ENCODE measurements around the gene PCYOX1L.

The PCYOX1L gene

DNA sequence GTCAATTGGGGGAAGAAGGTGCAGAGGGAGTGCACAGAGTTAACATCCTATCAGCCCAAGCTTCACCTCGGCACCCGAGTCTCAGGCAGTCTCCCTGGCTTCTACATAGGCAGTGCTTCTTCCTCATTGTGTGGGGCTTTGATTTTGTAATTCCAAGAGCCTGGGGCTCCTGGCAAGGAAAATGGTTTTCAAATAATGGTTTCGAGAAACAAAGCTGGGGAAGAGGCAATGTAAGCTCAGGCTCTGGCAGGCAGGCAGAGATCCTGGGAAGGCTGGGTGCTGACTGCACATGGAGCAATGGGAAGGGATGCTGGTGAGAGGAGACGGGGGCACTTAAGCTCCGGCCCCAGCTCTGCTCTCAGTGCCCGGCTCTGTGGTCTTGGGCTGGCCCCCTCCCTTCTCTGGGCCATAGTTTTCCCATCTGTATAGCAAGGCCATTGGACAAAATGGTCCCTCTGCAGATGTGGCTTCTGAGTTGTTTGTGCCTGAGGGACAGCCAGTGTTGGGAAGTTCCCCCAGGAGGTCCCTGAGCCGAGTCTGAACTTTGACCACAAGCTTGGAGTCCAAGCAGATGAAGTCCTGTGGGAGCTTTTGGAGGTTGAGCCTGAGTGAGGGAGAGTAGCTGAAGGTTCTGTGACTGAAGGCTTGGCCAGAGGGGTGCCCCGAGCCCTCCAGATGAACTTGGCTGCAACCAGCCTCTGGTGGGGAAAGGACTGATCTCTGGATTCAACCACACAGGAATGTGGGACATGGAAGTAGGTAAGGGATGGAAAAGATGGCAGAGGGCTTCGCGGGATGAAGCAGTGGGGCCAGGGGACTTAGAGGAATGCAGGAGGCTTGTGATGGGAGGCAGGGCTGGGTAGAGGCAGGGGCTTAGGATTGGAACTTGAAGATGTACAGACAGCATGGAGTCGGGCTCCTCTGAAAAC, 49.7 kb downstream of the PCYOX1L start:
- ATAC-seq (ENCODE audit: low read depth) = no peak
- no peak overlapping the region for H3K4me3 ChIP-seq (ENCODE audit: severe bottlenecking)
- TF ChIP-seq, protein P1, sequence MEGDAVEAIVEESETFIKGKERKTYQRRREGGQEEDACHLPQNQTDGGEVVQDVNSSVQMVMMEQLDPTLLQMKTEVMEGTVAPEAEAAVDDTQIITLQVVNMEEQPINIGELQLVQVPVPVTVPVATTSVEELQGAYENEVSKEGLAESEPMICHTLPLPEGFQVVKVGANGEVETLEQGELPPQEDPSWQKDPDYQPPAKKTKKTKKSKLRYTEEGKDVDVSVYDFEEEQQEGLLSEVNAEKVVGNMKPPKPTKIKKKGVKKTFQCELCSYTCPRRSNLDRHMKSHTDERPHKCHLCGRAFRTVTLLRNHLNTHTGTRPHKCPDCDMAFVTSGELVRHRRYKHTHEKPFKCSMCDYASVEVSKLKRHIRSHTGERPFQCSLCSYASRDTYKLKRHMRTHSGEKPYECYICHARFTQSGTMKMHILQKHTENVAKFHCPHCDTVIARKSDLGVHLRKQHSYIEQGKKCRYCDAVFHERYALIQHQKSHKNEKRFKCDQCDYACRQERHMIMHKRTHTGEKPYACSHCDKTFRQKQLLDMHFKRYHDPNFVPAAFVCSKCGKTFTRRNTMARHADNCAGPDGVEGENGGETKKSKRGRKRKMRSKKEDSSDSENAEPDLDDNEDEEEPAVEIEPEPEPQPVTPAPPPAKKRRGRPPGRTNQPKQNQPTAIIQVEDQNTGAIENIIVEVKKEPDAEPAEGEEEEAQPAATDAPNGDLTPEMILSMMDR (IDR thresholded peaks at IDR 0.05; ENCODE audit: poor library complexity, severe bottlenecking) = no peak
- no peak for DNase-seq (ENCODE audit: low spot score)
- H3K9me3 ChIP-seq (ENCODE audit: severe bottlenecking) = no peaks in the 10 kb centered on the region
- no peaks in the 10 kb centered on the region for H3K27me3 ChIP-seq (ENCODE audit: insufficient read depth, poor library complexity, severe bottlenecking)
- H3K4me1 ChIP-seq (ENCODE audit: insufficient read depth, poor library complexity, severe bottlenecking) = no peaks in the 10 kb centered on the region
- no peak overlapping the region for H3K27ac ChIP-seq (ENCODE audit: poor library complexity, severe bottlenecking)
- no peaks in the 10 kb centered on the region for H3K36me3 ChIP-seq (ENCODE audit: low read depth)

DNA sequence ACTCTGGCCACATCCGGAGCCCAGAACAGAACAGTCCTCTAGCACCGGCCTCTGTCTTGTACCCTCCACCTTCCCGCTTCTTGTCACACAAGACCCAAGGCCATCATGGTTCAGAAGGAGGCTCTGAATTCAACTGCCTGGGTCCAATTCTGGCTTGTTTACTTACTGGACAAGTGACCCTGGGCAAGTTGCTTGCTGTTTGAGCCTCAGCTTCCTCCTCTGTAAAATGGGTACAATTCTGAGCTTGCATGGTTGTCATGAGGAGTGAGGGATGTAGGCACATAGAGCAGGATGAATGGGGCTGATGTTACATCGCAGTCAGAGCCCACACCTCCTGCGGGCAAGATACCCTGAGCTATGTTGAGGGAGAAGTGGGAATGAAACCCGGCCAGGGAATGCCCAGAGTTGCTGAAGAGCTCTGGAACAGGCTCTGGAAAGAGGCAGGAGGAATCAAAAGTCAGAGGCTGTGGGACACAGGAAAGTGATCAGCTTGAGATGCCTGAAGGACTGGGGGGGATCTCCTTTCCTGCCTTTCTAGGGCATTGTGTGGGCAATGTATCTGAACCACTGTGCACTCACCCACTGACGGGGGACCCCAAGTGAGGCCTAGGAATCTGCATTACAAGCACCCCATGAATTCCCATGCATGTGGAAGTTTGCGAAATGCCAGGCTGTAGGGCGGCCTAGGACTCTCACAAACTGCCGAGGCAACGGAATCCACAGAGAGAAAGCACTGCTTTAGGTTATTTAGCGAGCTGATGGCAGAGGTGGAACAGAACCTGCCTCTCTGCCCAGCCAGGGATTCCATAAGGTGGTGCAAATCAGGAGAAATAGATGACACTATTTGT, 50.6 kb downstream of the PCYOX1L start:
- H3K4me3 ChIP-seq (ENCODE audit: severe bottlenecking) = no peak overlapping the region
- ATAC-seq (ENCODE audit: low read depth) = no peak

DNA sequence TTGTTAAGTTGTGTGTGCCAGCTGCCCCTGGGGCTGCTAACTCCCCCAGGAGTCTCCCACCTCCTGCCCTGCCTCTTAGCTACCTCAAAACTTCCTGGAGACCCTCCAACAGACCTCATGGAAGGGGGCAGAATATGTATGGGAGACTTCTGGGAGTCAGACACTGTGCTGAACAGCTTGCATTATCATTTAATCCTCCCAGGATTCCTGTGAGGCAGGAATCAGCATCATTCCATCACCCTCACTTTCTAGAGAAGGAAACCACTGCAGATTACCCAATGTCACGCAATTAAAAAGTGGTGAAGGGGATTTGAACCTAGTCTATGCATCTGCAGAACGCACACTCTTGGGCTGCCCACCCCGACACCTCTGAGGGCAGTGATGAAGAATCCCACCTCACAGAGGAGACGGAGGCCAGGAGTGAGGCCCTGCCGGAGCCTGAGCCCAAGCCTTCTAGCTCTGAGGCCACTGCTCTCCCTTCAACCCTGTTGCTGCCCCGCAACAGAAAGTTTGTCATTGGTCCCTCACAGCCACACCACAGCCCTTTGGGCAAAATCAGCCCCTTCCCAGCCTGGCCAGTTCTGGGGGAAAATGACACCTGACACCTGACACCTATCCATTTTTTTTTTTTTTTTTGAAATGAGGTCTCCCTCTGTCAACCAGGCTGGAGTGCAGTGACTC, 51.6 kb downstream of the PCYOX1L start:
- H3K9me3 ChIP-seq (ENCODE audit: severe bottlenecking) = no peaks in the 10 kb centered on the region
- TF ChIP-seq, protein P1 (IDR thresholded peaks at IDR 0.05; ENCODE audit: poor library complexity, severe bottlenecking) = no peak
- H3K4me3 ChIP-seq (ENCODE audit: severe bottlenecking) = no peak overlapping the region
- no peaks in the 10 kb centered on the region for H3K36me3 ChIP-seq (ENCODE audit: low read depth)
- DNase-seq (ENCODE audit: low spot score) (no peak), ATAC-seq (ENCODE audit: low read depth) (no peak)
- H3K4me1 ChIP-seq (ENCODE audit: insufficient read depth, poor library complexity, severe bottlenecking) = no peaks in the 10 kb centered on the region
- no peak overlapping the region for H3K27ac ChIP-seq (ENCODE audit: poor library complexity, severe bottlenecking)
- H3K27me3 ChIP-seq (ENCODE audit: insufficient read depth, poor library complexity, severe bottlenecking) = no peaks in the 10 kb centered on the region

More for the DNA sequence above, 50.6 kb downstream of the PCYOX1L start:
- TF ChIP-seq, protein P1 (IDR thresholded peaks at IDR 0.05; ENCODE audit: poor library complexity, severe bottlenecking) = no peak
- no peak for DNase-seq (ENCODE audit: low spot score)
- Histone ChIP-seq H3K27ac (ENCODE audit: poor library complexity, severe bottlenecking) (no peak overlapping the region), H3K4me1 (ENCODE audit: insufficient read depth, poor library complexity, severe bottlenecking) (no peaks in the 10 kb centered on the region), H3K9me3 (ENCODE audit: severe bottlenecking) (no peaks in the 10 kb centered on the region), H3K36me3 (ENCODE audit: low read depth) (no peaks in the 10 kb centered on the region), H3K27me3 (ENCODE audit: insufficient read depth, poor library complexity, severe bottlenecking) (no peaks in the 10 kb centered on the region)

DNA sequence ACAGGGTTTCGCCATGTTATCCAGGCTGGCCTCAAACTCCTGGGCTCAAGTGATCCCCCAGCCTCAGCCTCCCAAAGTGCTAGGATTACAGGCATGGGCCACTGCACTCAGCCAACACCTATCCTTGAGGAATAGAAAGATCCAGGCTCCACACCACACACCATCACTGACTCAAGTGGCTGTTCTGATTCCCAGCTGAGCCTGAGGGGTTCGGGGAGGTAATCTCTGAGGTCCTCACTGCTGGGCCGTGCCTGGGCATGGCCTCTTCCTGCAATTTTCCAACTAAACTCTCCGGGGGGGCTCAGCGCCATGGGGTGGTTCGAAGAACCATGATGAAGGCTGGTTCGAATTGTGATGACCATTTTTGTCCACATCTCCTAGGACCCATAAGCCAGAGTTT, 52.2 kb downstream of the PCYOX1L start:
- Histone ChIP-seq H3K27ac (ENCODE audit: poor library complexity, severe bottlenecking) (no peak overlapping the region), H3K9me3 (ENCODE audit: severe bottlenecking) (no peaks in the 10 kb centered on the region), H3K4me1 (ENCODE audit: insufficient read depth, poor library complexity, severe bottlenecking) (no peaks in the 10 kb centered on the region), H3K27me3 (ENCODE audit: insufficient read depth, poor library complexity, severe bottlenecking) (no peaks in the 10 kb centered on the region), H3K4me3 (ENCODE audit: severe bottlenecking) (no peak overlapping the region), H3K36me3 (ENCODE audit: low read depth) (no peaks in the 10 kb centered on the region)
- DNase-seq (ENCODE audit: low spot score) (no peak), ATAC-seq (ENCODE audit: low read depth) (no peak)
- TF ChIP-seq, protein P1 (IDR thresholded peaks at IDR 0.05; ENCODE audit: poor library complexity, severe bottlenecking) = no peak
